ENCODE measurements around the gene LRCH1.

The LRCH1 gene

DNA sequence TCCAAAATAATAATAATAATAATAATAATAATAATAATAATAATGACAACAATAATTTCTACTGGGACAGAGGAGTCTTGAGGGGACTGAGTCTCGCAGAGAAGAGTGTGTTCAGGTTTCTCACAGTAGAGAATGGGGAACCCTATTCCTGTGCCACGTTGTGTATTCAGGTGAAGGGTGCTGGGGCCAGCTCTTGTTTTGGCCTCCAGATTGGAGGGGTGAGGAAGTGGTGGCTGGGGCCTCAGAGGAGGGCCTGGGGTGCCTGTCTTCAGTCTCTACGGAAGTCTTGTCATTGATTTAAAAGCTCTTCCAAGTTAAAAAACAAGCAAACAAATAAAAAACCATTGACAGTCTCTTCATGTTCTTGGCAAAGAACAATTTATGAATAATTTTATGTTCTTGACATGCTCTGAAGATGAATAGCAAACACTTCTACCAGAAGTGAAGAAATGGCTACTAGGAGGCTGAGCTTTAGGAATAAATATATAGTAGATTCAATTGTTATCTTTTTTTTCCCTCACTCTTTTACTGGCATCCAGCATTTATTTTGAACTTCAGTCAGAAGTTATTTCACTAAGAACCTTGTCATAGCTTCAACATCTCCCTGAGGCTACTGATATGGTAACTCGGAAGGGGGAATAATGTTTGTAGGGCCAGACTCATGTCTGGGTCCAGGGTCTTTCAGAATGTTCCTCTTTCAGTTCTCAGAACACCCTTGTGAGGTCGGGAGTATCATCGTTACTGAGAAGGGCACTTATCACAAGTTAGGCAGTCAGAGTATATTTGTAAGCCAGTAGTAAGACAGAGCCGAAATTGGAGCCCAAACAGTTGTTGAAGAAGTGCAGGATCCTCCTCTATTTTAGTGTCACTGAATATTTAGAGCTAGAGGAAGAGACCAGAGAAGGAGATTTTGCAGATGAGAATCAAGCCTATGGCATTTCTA, 13.1 kb downstream of the LRCH1 start:
- no peak for DNase-seq

DNA sequence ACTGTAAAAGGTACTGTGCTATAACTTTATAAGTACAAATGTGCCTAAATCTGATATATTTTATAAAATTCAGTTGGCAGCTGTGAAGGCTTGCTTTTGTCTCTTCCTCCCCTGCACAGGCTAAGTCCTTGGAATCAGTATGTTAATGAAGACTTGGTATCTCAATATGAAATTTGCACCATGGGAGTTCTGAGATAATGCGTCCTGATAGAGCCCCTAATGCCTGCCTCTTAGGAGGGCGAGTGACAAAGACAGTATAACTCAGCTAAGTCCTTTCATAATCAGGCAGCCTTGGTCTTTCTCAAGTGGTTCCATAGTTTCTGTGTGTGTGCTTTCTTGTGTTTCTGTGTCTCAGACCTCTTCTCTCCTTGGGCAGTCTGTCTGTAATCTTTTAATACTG, 14.7 kb downstream of the LRCH1 start:
- no peak for DNase-seq

DNA sequence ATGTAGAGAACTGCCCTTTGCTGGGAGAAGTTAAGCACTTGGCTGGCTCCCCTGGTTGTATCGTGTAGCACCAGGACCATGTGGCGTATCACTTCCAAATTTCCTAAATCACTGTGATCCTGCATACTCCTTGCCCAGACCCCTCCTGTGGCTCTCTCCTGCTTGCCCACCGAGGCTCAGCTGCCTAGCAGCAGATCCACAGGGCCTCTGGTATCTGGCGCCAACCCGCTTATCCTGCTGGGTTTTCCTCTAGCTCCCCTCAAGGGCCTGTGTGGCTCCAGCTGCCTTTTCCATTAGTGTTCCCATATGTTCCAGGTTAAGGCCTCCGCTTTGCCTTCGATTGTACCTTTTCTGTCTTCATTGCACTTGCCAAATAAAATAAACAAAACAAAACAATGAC, 16.5 kb downstream of the LRCH1 start:
- DNase-seq: no peak

DNA sequence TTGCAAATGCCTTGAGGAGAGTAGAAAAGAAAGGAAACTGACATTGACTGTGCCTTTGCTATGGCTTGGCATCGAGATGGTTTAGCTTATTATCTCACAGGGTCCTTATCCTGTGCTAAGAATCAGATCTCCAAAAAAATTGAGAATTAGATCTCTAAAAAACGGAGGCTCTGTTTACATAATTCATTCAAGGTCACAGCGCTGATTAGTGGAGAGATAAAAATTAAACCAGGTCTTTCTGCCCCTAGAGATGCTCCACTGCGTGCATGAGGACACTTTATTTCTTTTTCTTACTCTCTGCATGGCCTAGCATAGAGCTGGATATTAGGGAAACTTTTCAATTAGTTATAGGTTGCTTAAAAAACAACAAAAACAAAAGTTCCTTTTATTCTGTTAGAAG, 17.3 kb downstream of the LRCH1 start:
- DNase-seq: no peak

DNA sequence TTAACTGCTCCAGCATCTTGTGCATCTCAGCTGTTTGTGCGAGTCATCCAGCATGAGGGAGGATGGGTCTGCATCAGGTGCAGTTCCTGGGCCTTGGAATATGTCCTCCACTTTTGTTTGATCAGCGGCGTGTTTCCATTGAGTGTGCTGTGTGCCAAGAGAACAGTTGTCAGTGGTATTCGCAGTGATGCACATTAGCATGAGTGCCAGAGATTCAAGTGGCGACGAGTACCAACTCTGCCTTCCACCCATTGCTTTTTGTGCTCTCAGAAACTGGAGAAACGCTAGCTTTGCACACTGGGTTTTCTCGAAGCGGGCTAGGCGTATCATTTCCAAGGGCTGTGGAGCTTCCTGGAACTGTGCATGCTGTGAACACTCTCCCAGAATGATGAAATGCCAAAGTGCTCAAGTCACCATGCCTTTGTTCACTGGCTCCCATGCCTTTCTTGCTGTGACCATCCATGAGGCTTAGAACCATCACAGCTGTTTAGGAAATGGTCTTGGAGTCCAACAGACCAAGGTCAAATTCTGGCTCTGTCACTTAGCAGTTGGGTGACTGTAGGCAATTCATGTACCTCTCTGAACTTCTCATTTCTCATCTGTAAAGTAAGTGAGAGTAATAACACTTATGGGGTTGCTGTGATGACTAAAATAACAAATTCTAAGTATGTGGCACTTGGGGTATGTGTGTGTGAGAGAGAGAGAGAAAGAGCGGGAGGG, 18.4 kb downstream of the LRCH1 start:
- no peak for DNase-seq

DNA sequence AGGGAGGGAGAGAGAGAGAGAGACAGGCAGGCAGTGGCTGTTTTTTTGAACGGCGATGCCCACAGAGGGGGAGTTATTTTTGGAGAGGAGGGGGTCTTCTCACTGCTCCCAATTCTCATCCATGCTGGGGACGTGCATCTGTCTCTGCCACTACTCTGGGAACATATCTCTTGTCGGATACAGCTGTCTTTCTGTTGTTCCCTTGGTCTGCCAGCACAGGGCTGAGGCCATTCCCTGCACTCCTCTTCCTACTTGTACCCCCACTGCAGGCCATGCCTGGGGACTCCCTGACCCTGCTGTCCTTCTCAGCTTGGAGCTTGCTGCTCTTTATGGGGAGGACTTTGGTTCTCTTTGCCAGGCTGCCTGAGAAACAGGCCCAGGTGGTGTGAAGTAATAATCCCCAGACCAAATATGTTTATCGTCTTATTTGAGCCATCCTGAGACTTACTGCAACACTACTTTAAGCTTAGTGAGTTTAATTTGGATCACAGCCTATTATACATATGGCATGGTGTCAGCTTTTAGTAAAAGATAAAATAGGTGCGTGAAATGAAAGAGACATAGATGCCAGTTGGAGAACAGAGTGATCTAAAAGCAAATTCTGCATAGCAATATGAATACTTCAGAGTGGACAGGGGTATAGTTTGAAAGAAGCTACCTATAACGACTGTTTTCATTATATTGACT, 19.1 kb downstream of the LRCH1 start:
- no peak for DNase-seq

DNA sequence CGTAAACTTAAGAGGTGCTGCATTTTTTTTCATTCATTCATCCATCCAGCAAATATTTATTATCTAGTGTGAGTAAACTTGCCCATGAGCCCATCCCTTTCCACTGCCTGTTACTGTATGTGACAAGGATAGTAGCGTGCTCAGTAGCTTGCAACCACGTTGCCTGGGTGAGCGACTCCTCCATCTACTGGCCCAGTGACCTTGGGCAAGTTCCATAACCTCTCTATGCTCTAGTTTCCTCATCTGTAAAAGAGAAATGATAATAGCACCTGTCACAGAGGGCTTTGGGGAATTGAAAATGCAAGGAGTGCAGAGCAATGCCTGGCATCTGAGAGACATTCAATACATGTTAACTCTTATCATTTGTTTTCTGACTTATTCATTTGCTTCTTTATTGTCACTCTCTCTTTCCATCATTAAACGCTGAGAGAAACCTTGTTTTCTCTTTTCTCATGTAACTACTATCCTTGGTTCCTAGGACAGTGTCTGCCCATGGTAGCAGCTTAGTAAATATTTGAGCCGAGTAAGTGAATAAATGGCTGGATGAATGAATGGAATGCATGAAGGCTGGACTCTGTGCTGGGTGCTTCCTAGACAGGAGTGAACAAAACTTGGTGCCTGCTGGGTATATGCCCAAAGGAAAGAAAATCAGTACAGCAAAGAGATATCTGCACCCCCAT, 19.9 kb downstream of the LRCH1 start:
- DNase-seq: no peak

DNA sequence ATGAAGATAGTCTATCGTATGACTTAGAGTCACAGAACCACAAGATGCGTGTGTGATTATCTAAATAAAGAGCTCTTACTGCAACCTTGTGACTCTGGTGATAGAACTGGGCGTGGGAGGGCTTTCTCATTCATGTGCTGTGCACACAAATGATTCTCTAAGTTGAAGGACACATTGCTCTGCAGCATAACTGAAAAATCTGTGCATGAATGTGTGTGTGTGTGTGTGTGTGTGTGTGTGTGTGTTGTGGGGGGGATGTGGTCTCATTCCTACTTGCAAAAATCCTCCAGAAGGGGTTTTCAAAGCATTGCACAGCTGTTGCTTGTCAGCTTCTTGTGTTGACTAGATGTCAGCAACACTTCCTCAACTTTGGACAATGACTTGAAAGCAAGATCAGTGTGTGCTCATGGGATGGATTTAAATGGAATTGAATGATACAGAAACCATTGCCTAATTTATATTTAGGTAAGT, 22.4 kb downstream of the LRCH1 start:
- no peak for DNase-seq

DNA sequence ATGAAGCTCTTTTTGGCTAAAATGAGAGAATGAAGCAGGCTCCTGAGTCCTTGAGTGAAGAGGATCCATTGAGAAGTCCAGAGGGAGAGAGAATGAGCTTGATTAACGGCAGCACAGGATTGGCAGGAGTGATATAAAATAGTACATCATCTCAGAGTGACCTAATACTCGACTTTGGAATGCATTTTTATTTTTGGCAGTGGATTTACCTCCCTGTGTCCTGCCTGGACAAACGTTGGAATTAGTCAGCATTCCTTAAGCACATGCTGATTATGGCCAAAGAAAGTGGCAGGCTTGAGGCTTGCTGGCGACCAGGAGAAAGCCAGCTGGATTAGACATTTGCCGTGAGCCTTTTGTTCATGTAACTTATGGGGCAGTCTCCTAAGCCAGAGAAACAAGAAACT, 22.9 kb downstream of the LRCH1 start:
- no peak for DNase-seq

DNA sequence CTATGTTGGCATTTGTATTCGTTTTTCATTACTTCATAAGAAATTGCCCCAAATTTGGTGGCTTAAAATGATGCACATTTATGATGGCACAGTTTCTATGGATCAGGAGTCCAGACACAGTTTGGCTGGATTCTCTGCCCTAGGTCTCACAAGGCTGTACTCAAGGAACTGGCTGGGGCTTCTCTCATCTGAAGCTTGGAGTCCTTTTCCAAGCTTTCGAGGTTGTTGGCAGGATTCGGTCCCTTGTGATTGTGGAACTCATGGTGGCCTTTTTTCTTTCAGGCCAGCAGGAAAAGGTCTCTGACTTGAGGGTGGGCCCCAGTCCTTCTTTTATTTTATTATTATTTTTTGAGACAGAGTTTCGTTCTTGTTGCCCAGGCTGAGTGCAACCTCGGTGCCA, 23.8 kb downstream of the LRCH1 start:
- DNase-seq: no peak

DNA sequence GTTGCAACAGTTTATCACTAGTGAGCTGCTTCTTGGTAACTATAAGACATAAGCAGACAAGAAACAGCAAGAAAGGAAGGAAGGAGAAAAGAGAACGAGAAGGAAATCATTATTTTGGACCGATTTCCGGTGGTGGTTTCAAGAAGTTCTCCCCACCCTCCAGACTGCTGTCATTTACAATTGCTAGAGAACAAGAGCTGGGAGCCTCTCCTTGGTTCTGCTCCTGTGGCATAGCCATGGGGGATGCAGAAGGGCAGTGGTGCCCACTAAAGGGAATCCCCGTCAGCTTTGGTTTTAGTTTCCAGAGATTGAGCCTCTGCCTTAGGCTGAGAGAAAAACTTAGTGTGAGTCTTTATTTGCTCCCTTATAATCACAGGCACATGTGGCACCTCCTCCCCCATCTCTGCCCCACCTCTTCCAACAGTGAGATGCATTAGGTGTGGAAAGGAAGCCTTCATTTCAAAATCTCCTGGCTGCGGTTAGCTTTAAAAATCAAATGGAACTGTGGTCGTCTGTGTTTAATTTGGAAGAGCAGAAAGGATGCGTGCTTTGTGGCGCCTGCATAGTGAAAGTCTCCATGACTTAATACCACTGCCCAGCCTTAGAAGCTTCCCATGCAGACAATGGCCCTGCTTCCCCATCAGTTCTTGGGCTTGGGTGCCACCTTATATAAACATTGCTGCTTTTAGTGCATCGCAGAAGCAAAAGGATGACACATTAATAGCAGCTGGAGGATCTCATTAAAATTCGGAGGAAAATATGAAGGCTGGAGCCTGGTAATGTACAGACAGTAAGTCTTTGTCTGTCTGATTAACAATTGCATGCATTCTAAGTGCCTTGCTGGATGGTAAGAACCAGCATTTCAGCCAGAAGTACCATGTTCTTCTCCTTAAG, 25.0 kb downstream of the LRCH1 start:
- no peak for DNase-seq

DNA sequence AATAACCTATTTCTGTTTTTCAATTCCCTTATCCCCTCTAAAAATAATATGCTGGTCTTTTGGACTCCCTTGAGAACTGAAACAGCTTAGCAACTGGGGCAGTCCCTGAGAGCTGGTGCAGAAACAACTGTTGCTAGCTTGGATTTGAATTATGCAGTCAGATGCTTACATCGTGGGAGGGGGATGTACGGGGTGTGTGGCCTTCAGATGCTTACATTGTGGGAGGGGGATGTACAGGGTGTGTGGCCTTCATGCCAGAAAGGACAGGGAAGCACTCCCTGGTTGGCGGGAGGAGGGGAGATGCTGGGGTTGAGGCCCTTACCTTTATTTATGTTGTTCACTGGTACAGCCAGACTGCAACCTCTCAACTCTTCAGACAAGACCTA, 25.6 kb downstream of the LRCH1 start:
- DNase-seq: no peak

DNA sequence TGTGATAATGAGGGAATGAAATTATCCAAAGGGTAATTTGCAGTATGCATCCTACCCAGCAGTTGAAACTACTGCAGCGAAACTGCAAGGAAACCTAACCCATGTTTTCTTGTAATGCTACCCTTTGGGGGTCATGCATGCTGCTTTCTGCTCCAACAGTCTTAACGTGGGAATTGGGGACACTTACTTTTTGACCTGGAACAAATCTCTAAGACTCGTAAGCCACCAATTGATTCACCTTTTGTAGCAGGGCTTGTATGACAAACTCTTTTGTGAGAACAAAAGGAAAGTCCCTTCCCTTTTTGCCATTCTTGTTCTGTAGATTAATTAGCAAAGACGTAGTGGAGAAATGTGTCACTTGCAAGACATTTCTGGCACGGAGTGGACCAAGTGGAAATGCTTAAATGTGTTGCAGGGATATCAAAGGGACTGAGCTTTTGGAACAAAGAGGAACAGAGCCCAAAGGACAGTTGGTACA, 27.4 kb downstream of the LRCH1 start:
- no peak for DNase-seq

DNA sequence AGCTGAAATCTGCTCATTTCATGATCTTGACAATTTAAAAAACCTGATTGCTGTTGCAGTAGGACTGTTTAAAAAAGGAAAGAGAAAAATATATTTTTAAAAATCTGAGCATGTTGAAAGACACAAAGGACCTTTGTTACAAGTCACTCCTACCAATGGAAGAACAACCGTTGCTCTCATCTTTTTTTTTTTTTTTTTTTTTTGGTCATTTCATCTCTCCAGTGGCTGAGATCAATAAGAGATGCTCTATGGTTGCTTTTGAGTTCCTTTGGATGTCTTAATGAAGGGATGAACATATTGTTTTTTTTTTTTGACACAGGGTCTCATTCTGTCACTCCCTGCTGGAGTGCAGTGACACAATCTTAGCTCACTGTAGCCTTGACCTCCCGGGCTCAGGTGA, 29.2 kb downstream of the LRCH1 start:
- DNase-seq: no peak

DNA sequence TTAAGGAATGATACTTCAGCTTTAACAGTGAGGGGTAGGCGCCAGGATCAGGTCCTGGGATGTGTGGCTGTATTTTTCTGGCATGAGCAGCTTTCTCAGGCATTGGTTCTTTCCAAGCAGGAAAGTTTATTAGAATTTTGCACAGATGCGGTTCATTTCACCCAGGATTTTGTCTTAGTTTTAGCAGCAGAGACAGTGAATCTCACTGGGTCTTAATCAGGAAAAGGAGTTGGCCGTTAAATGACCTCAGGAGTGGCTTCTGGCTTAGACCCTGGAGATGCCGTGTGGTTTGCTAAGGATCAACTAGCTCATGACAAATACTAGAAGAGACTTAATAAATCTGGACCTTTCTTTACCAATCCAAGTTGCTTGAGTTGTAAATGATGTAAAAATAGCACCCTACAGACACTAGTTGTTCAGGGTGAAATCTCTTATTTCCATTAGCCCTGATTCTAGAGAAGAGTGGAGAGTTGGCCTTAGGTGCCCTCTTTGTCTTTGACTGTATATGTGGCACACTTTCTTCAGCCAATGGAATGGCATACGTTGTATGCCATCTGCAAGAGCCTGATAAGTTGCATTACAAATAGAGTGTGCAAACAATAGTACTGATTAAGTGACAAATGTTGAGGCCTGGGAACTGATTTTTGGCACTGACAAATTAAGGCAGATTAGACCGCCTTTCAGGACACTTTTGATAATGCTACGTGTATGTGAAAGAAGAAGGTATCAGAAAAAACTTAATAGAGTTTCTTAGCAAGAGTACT, 34.0 kb downstream of the LRCH1 start:
- DNase-seq: no peak

DNA sequence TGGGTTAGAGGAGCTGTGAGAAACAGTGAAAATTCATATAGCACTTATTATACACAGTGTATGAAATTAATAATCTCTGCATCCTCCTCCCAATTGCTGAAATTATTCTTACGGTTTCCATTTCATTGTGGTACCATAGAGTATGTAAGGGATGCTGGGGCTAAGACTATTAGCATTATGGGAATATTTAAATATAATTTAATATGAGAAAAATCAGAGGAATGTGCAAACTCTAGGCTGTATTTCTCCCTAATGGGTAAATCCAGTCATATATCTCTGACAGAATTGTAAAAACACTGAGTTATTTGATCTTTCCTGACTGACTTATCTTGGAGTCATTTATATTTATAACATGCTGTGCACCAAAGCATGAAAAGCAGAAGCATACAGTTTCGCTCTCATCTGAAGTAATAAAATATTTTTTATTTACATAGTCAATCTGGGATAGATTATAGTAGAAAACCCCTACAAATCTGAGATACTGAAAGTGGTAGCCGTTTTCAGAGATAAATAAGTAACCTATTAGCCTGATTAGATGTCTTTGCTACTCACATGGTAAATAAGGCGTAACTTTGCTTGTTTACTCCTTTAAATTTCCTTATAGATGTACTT, 34.9 kb downstream of the LRCH1 start:
- no peak for DNase-seq

DNA sequence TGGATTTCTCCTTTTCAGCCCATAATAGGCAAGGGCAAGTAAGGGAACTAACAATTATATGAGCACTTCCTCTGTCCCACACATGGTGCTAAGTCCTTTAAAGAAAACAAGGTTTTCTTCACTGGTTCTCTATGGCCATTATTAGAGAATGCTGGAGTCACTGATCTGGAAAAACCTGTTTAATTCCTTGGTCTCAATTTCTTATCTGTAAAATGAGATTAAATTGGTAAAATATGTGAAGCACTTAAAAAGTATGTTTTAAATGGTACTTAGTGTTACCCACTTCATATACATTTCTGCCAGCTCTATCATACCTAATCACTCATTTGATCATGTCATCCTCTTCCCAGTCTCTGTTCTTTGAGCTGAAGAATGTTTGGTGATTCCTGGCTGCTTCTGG, 39.4 kb downstream of the LRCH1 start:
- DNase-seq: no peak

DNA sequence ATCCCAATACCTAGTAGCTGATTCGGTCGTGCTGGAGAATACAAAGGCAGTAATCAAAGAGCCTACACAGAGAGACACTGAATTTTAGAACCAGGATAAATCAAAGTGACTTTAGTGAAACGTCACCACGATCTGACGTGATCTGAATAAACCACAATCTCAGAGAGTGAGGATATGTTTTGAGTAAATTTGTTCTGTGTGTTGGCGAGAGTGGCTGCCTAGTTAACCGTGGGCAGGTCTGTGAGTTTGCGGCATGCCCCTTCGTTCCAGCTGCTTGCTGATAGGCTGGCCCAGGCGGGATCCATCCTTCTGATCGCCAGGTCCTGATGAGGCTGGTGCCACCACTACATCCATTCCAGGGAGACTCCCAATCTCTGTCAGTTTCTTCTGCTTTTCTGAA, 40.4 kb downstream of the LRCH1 start:
- DNase-seq: no peak

DNA sequence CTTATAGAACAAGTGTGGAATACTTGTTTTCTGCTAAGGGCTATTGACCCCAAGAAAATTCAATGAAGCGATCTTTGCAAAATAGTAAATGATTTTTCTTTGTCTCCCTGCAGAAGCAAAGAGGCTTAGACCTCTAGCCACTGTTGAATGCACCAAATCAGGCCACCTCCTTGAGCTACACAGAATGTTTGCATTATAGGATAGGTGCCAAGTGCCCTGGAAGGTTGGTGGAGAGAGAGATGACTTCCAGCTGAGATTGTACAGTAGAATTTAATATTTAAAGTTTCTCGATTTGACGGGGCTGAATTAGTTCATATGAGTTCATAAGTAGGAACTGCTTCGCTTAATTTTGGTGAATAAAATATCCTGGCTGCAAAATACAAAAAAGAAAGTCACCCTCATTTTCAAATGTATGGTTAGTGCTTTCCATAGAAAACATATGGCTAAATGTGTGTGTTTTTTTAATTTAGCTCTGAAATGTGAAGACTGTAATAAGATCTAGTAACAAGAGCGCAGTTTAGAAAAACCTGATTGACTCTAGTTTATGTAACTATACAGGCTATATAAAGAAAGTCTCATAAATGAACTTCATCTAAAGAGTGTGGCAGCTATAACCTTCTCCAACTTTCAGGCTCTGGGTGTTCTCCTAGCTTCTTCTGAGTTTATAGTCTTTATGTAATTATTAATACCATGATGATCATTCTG, 41.6 kb downstream of the LRCH1 start:
- DNase-seq: no peak
